ENCODE data around the gene CPAMD8. TPM values are rescaled to one million over a fixed set of nuclear protein-coding genes. Genes with fewer than 3 reads are reported as not detected.

CPAMD8 gene
- total RNA-seq, 2 experiments from 2014 or later, result not detected

DNA sequence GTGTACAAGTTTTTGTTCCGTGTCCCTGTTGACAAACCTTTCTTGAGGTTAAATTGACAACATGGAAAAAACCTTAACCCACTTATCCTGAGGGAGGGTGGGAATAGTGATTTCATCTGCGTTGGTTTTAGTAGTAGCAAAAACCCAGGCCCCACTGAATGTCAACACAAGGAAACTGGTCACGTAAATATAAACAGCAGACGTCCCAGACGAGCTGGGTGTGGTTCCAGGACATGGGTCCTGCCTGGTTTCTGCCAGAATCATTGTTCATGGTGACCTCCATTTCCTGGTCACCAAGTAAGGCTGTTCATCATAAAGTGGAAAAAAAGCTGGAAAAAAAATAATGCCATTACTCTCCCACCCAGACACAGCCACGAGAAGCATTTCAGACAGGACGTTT, 154.7 kb downstream of the CPAMD8 start:
- POLR2A ChIA-PET, result no interaction called here
- CTCF ChIA-PET, result no interaction called here
- no peaks in the 10 kb centered on the region for H3K27me3 Mint-ChIP-seq
- ATAC-seq, result no peak
- no peak for DNase-seq
- H3K4me1 Mint-ChIP-seq (ENCODE audit: low read depth), result peaks cover 16% of the 10 kb centered on the region
- H3K36me3 Mint-ChIP-seq (ENCODE audit: low read depth), result peaks cover 34% of the 10 kb centered on the region
- no peak overlapping the region for H3K27ac Mint-ChIP-seq
- H3K9me3 Mint-ChIP-seq, result peaks cover 6% of the 10 kb centered on the region
- intact Hi-C loops (cut with micrococcal nuclease), result no loop called here
- H3K4me3 Mint-ChIP-seq, result no peak overlapping the region
- TF ChIP-seq CTCF (IDR thresholded peaks at IDR 0.05), result no peak

DNA sequence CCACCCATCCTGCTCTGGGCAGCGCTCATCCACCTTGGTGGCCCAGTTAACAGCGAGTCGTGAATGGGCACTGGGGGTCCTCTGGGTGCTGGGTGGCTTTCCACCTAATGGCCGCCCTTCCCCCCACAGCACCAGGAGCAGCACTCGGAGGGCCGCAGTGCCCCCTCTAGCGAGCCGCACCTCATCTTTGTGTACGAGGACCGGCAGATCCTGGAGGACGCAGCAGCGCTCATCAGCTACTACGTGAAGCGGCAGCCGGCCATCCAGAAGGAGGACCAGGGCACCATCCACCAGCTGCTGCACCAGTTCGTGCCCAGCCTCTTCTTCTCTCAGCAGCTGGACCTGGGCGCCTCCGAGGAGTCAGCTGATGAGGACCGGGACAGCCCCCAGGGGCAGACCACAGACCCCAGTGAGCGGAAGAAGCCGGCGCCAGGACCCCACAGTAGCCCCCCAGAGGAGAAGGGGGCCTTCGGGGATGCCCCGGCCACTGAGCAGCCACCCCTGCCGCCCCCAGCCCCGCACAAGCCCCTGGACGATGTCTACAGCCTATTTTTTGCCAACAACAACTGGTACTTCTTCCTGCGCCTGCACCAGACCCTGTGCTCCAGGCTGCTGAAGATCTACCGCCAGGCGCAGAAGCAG, 157.2 kb downstream of the CPAMD8 start:
- H3K27me3 Mint-ChIP-seq, result no peaks in the 10 kb centered on the region
- H3K36me3 Mint-ChIP-seq (ENCODE audit: low read depth), result peaks cover 28% of the 10 kb centered on the region
- DNase-seq, result no peak
- H3K27ac Mint-ChIP-seq, result no peak overlapping the region
- no peak for TF ChIP-seq CTCF (IDR thresholded peaks at IDR 0.05)
- ChIA-PET POLR2A (no interaction called here), CTCF (no interaction called here)
- peaks cover 2% of the 10 kb centered on the region for H3K9me3 Mint-ChIP-seq
- intact Hi-C loops (cut with micrococcal nuclease), result no loop called here
- no peak overlapping the region for H3K4me3 Mint-ChIP-seq
- H3K4me1 Mint-ChIP-seq (ENCODE audit: low read depth), result peaks cover 7% of the 10 kb centered on the region
- no peak for ATAC-seq

DNA sequence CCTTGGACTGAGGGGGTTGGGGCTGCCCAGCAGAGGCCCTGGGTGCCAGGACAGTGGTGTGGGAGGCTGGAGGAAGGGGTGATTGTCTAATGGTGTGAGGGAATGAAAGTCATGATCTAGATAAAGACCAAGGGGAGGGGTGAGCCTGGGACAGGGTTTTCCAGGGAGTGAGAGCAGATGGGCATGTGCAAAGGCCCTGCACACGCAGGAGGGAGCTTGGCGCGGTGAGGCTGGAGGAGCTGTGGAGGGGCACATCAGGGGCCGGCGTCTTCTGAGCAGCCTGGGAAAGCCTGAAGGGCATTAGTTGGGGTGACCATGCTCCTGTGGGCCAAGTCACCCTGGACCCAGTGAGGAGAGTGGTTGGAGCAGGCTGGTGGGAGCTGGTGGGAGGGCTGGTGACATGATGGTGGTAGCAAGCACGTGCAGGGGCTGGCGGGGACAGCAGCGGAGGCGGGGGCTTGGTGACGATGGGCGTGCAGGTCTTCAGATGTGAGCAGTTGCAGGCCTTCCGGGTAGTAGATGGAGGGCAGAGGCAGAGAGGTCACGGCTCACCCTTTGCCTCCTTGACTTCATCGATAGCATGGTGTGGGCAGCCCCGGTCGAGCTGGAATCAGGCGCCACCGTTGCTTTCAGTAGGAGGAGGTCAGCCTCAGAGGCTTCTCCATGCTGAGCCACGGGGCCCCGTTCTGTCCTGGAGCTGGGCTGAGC, 158.0 kb downstream of the CPAMD8 start:
- Mint-ChIP-seq H3K36me3 (ENCODE audit: low read depth) (peaks cover 22% of the 10 kb centered on the region), H3K9me3 (no peaks in the 10 kb centered on the region), H3K4me1 (ENCODE audit: low read depth) (no peaks in the 10 kb centered on the region), H3K27ac (no peak overlapping the region), H3K4me3 (no peak overlapping the region), H3K27me3 (no peaks in the 10 kb centered on the region)
- DNase-seq (no peak), ATAC-seq (no peak)
- ChIA-PET CTCF (no interaction called here), POLR2A (no interaction called here)
- intact Hi-C loops (cut with micrococcal nuclease), result no loop called here
- no peak for TF ChIP-seq CTCF (IDR thresholded peaks at IDR 0.05)

DNA sequence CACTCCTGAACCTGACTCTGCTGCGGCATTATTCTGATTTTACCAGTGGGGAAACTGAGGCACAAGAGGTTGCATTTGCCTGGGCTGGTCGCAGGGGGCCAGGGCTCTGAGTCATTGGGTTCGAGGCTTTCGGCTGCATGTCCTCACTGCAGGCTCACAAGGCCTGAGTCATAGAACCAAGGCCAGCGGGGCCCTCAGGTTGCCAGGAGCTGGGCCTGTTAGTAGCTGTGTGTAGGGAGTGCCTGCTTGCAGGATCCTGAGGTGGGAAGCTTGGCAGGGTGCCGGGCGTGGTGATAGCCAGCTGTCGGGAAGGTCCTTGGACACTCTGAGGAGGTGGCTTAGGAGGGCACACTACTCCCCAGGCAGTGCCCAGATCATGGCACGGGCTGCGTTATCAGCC, 159.4 kb downstream of the CPAMD8 start:
- H3K27ac Mint-ChIP-seq, result no peak overlapping the region
- intact Hi-C loops (cut with micrococcal nuclease), result no loop called here
- H3K9me3 Mint-ChIP-seq, result no peaks in the 10 kb centered on the region
- ChIA-PET POLR2A (no interaction called here), CTCF (no interaction called here)
- DNase-seq, result no peak
- H3K4me1 Mint-ChIP-seq (ENCODE audit: low read depth), result no peaks in the 10 kb centered on the region
- H3K36me3 Mint-ChIP-seq (ENCODE audit: low read depth), result peaks cover 21% of the 10 kb centered on the region
- no peaks in the 10 kb centered on the region for H3K27me3 Mint-ChIP-seq
- H3K4me3 Mint-ChIP-seq, result no peak overlapping the region
- TF ChIP-seq CTCF (IDR thresholded peaks at IDR 0.05), result no peak
- ATAC-seq, result no peak

GRCh38 chr19:16862826-16863415, 163.7 kb downstream of the CPAMD8 start:
- H3K4me3 Mint-ChIP-seq, result no peak overlapping the region
- H3K27me3 Mint-ChIP-seq, result no peaks in the 10 kb centered on the region
- no peak overlapping the region for H3K27ac Mint-ChIP-seq
- no peaks in the 10 kb centered on the region for H3K9me3 Mint-ChIP-seq
- H3K4me1 Mint-ChIP-seq (ENCODE audit: low read depth), result no peaks in the 10 kb centered on the region
- ChIA-PET POLR2A (no interaction called here), CTCF (no interaction called here)
- peaks cover 13% of the 10 kb centered on the region for H3K36me3 Mint-ChIP-seq (ENCODE audit: low read depth)
- ATAC-seq (no peak), DNase-seq (no peak)
- intact Hi-C loops (cut with micrococcal nuclease), result no loop called here
- TF ChIP-seq CTCF (IDR thresholded peaks at IDR 0.05), result no peak

Data from activated CD8-positive, alpha-beta T cell treated with anti-CD3 and anti-CD28 coated beads for 36 hours (primary cell).